GM12872 (cell line): ENCODE data around the gene NMNAT3.

Experiments
- TF ChIP-seq, protein P1 (sequence below): IDR thresholded peaks from 3 replicates; pipeline ENCODE4 v1.5.1; 2011; ENCODE audit warnings: low read depth, mild to moderate bottlenecking, low read length, moderate library complexity; ENCODE audit not compliant: insufficient read depth

NMNAT3 gene

DNA sequence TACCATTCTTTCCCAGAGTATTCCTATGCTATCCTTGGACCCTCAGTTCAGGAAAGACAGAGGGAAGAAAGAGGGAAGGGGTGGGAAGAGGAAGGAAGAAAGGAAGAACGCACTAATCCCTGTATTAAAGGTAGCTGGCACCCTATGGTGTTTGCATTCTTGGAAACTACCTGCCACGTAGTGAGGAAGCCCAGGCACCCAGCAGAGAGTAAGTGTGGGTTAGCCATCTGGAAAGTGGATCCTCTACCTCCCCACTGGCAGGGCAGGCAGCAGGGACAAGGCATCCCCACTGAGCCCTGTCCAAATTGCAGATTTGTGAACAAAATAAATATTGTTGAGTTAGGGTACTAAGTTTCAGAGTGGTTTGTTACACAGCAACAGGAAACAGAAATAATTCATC, 147.1 kb downstream of the NMNAT3 start:
- TF ChIP-seq, protein P1, sequence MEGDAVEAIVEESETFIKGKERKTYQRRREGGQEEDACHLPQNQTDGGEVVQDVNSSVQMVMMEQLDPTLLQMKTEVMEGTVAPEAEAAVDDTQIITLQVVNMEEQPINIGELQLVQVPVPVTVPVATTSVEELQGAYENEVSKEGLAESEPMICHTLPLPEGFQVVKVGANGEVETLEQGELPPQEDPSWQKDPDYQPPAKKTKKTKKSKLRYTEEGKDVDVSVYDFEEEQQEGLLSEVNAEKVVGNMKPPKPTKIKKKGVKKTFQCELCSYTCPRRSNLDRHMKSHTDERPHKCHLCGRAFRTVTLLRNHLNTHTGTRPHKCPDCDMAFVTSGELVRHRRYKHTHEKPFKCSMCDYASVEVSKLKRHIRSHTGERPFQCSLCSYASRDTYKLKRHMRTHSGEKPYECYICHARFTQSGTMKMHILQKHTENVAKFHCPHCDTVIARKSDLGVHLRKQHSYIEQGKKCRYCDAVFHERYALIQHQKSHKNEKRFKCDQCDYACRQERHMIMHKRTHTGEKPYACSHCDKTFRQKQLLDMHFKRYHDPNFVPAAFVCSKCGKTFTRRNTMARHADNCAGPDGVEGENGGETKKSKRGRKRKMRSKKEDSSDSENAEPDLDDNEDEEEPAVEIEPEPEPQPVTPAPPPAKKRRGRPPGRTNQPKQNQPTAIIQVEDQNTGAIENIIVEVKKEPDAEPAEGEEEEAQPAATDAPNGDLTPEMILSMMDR, result no peak

DNA sequence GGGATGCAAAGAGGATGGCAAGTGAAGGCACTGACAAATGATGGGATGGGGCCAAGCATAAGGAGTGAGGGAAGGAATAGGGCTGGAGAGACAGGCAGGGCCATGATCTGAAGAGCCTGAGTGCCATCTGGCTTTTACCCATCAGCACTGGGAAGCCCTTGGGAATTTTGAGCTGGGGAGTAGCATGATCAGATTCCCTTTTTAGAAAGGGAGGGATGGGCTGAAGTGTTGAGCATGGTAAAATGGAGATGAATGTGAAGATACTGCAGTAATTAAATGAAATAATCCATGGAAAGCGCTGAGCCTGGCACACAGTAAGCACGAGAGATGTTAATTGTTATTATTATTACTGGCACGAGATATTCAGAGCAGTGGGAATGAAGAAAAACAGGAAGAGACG, 148.1 kb downstream of the NMNAT3 start:
- TF ChIP-seq, protein P1, result no peak

DNA sequence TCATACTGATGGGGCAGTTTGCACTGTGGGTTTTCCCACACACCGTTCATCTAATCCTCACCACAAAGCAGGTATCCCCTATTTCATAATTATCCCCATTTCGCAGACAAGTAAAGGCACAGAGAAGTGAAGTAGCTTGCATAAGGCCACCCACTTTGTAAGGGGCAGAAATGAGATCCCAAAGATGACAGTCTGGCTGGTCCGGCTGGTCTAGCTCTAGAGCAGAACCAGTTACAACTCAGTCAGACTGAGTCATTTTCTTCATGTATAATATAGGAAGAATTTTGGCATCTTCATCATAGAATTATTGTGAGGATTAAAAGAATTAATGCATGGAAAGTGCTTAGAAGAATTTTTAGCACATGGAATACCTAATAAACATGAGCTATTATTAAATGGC, 148.8 kb downstream of the NMNAT3 start:
- TF ChIP-seq, protein P1, result no peak

DNA sequence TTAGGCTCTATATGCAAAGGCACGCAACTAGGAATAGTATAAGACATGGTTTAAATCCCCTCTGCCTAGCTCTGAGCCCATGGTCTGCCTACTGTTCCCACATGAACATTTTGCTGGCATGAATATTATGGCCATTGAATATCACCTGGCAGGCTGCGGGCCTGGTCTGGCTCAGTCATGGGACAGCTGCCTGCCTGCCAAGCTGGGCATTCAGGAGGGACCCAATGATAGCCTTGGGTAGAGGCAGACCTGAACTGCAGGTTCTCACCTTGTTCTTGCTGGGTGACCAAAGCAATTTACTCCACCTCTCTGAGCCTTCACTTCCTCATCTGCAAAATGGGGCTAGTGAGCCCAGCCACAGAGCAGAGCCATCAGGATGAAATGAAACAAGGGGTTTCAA, 149.5 kb downstream of the NMNAT3 start:
- TF ChIP-seq, protein P1, result no peak

DNA sequence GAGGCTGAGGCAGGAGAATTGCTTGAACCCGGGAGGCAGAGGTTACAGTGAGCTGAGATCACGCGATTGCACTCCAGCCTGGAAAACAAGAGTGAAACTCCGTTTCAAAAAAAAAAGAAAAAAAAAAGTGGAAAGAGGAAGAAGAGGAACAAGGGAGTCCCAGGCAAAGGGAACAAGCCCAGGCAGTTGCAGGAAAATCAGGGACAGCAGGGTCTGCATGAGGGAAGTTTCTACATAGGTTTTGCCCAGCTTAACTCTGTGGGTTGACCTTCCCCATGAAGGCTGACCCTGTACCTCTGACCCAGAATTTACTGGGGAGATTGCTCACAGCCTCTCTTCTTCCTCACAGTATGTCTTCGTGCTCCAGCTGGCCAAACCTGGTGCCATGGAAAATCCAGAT, 150.5 kb downstream of the NMNAT3 start:
- TF ChIP-seq, protein P1, result no peak

DNA sequence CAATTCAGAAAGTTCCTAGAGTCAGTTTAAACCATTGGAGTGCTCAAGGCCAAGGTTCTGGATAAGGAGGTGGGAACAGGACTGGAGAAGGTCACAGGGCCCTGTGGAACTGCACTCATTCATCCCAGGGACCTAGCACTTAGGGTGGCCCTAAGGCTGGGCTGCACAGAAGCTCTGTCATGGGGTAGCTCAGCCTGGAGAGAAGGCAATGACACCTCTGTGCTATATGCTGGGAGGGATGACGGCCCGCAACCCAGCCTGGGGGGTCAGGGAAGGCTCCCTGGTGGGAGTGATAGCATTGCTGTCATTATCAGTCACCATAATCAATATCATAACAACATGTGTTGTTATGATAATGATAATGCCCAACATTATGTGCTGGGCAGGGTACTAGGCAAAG, 151.6 kb downstream of the NMNAT3 start:
- TF ChIP-seq, protein P1, result no peak

DNA sequence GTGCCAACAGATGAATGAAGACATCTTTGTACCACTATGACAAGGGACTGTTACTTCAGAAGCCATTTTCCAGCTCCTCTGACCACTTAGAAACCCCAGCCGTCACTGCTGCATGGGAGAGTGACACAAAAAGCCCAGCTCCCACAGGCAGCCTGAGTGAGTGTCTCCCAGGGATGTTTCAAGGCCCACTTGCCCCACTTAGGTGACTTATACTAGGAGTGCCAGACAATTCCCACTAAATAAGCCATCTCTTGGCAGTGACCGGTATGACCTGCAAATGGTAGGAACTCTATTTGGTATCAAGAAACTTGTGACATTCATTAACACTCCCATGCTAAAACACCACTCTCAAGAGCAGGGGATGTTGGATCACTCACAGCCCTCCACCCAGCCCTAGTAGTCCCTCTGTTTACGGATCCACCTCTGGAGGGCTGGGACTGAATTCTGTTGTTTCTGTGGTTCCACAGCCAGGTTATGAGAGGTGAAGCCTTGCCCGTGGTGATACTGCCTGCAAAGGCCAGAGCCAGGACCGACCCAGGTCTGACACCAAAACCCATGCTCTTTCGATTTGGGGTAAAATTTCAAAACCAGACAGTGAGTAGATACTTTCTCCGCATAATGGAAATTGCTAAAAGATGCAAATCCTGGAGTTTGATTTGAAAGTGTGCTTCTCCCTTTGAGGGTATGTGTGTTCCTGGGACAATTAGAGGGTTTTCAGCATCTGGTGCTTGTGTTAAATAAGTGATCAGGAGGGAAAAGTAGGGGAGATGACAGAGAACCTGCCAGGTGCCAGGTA, 152.7 kb downstream of the NMNAT3 start:
- TF ChIP-seq, protein P1, result no peak

DNA sequence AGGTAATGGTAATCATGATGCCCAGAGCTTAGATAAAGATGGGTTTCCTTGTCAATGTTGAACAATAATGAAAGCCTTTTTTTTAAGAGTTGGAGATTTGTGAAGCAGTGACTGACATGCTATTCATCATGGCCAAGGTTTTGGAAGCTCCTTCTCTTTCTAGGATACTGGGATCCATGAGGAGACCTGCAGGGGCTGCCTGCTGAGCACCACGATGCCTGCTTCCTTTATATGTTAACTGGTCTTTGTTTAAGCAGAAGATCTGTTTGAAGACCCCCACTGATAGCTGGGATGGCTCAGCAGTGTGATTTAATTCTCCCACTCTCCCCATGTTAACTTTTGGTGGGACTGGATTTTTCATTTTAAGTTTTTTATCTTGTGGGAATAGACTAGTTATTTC, 154.1 kb downstream of the NMNAT3 start:
- TF ChIP-seq, protein P1, result no peak
